CD4-positive, alpha-beta T cell treated with Interleukin-4 for 1 hour (primary cell): ENCODE data around the gene ANKRD34B.

Experiments used
- DNase-seq, 2 donors: peaks; one replicate each; pipeline ENCODE4 v3.0.0-alpha.2; 2020 to 2022

The ANKRD34B gene

DNA sequence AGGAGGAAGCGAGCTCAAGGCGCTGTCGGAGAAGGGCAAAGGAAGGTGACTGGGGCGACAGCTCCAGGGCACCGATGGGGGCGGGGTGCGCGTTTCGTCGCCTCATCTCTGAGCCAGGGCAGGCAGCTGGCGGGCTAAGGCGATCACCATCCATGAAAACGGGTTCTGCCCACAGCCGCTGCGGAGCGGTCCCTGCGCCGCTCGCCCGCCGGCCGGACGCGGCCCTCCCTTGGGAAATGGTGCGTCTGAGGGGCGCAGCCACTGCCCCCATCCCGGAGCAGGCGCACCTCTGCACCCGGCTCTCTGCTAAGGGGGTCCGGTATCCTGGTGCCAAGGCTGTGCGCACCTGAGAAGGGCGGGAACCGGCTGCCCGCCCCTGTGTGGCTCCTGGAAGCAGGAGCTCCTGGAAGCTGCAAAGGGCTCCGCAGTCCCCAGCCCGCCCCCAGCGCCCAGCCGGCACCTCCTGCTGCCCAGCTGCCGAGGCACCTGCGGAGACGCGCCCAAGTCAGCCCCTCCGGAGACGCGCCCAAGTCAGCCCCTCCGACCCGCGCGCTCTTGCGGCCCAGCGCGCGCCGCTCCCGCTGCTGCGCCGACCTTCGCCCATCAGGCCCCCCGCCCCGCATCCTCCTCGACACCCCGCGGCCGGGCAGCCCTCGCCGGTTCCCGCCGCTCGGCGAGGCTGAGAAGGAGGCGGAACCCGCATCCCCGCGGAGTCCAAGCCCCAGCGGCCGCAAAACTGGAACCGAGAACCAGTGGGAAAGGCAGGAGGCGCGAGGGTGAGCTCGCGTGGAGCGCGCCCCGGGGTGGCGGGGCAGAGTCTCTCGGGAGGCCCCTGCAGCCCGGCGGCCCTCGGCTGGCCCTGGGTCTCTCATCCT lies 757 bp downstream of the ANKRD34B start:
- no peak for DNase-seq

DNA sequence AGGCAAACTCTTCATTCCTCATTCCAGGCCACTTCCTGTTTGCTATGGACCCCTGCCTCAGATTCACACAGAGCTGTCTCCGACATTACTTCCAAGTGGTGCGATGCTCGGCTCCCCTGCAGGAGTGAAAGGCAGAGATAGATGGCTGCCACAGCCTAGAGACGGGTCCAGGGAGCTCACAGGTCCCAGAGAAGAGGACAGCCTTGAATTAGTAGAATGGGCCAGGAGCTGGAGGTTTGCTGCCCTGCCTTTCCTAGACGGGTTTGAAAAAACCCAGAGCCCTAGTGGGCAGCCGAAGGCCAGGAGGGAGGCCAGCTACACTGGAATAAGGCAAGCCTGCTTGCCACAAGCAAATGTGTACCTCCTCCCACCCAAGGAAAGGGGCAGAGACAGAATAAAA lies 1.8 kb downstream of the ANKRD34B start:
- no peak for DNase-seq

DNA sequence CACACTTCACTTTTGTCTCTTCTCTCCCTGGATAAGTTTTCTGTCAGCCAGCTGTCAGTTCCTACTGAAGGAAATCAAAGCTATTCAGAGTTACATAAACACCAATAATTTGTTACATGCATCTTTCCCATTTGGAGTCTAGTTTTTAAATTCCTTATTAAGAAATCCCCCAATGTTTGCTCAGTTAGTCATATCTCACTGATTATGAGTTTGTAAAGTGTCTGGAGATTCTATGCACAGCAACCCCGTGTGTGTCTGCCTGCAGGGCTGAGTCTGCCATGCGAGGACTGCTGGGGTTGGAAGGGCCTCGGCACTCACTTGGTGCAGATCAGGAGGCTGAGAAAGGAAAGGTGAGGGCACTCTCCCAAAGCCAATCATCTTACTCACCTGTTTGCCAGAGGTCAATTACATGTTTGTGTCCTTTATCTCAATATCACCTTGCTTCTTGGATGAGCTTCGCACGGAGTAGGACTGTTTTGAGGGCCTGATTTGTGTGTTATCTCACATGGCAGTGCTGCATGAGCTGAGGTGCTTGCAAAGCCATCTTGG lies 3.3 kb downstream of the ANKRD34B start:
- DNase-seq, result no peak

DNA sequence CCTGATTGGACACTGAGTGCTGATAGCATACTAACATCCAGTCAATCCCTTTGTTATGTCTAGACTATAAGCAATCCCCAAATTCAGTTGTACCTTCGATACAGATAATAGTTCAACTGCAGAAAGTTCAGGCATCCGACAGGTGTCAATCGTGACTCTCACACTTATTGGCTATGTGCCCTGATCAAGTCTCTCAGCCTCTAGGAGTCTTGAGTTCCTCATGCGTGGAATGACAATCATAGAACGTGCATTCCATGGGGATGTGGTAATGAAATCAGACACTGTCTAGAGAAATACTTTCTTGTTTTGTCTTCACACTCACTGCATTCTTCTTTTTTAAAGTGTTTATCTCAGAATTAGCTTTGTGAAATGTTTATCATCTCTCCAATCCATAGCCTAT lies 4.8 kb downstream of the ANKRD34B start:
- no peak for DNase-seq

DNA sequence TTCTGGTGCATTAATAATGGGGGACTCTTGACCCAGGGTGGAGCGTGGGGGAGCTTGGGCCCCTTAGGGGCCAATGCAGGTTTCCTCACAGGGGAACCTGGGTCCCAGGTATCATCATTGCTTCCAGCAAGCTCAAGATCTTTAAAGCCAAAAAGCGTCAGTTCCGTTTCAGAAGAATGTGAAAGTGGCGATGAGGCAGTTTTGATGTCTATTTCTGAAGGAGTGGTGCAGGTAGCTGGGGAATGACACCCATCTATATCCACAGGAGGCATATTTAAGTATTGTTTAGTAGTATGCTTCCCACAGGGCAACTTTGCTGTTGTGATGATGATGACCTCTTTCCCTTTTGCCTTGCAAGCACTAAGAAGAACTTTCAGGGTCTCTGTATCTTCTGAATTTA lies 10.8 kb downstream of the ANKRD34B start:
- DNase-seq, result no peak

DNA sequence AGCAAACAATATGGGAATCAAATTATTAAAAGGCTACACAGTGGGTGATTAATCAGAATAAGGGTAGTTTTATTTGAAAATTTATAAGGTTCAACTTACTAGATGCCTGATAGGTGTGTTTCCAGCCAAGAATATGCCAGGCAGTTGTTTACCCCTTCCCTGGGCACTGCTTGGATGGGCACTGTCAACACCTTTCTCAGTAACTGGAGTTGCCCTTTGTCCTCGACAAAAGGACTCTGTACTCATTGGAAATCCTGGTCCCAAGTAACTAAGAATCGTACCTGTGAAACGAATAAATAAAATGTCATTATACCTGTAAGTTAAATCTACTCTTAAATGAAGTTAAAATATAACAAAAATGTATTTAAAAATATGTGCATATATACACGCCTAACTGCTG lies 15.0 kb downstream of the ANKRD34B start:
- DNase-seq, result no peak

DNA sequence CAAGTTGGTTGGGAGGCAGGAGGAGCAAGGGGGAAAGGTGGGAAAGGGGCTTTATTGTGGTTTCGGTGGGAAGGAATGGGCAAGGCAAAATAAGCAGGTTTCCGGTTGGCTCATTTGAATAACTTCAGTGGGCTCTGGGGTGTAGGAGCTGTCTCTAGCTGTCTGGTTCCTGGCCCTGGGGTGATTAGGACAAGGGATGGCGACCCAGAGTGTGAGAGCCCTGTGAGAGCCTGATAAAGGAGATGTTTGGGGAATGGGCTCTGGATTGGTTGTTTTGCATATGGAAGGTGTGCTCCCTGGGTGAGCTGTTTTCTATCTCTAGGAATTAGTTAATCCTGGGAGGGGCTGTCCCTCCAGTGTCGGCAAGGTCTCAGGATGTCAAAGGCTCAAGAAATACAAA lies 15.4 kb downstream of the ANKRD34B start:
- DNase-seq, result no peak

DNA sequence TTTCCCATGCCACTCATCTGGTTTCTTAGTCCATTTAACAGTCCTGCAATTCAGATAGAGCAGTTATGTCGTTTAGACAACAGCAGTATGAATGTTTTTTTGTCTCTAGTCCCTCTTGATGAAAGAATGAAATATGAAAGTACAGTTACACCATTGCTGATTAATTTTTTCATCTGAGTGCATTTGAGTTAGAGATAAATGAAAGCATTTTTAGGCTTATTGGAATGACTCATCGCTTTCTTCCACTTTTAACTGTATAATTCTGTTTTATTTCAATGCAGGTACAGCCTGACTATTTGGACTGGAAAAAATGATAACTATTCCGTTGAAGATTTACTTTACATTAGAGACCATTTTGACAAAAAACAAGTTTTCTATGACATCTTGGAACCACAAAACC lies 28.7 kb downstream of the ANKRD34B start:
- no peak for DNase-seq

DNA sequence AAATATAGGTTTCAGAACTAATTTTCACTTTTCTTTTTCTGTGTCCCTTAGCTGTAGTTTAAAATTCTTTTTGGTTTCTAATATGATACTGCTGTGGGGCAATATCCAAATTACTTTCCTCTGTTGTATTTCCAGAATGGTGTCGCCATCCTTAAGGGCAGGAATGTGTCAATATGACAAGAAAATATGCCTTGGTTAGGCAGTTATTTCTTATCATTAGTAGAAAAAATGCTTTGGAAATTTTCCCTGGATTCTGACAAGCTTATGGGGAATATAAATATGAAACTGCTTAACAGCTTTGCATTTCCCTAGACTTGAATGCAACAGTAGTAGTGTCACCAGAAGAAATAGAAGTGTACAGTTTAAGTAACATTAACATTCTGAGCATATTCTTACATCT lies 29.4 kb downstream of the ANKRD34B start:
- no peak for DNase-seq

DNA sequence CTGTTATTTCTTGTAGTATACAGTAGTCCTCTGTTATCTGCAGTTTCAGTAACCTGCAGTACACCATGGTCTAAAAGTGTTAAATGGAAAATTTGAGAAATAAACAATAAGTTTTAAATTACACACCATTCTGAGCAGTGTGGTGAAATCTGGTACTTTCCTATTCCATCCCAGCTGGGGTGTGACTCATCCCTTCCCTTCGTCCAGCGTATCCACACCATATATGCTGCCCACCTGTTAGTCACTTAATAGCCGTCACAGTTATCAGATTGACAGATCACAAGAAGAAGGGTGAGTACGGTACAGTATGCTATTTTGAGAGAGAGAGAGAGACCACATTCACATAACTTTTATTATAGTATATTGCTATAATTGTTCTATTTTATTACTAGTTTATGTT lies 53.3 kb downstream of the ANKRD34B start:
- DNase-seq, result no peak

DNA sequence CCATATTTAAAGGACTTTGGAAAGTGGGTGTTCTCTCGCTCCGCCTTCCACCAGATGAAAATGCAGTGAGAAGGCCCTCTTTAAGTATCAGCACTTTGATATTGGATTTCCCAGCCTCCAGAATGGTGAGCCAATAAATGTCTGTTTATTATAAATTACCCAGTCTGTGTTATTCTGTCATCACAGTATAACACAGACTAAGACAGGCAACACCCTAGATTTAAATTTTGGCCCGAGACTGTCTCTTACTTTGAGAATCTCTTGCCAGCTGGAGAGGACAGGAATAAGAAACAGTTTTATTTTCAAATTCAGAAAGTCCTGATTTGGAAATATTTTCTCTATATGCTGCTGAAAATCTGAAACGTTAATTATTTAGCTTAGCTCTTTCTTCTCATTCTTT lies 60.7 kb downstream of the ANKRD34B start:
- DNase-seq, result no peak

DNA sequence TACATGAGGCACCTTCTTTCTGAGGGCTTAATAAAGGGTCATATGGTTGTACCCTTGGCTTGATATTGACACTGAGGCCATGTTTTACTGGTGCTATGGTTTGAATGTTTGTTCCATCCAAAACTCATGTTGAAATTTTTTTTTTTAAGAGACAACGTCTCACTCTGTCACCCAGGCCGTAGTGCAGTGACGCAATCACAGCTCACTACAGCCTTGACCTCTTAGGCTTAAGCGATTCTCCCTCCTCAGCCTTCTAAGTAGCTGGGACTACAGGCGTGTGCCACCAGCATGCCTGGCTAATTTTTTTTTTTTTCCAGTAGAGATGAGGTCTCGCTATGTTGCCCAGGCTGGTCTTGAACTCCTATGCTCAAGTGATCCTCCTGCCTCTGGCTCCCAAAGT lies 61.2 kb downstream of the ANKRD34B start:
- DNase-seq, result no peak

DNA sequence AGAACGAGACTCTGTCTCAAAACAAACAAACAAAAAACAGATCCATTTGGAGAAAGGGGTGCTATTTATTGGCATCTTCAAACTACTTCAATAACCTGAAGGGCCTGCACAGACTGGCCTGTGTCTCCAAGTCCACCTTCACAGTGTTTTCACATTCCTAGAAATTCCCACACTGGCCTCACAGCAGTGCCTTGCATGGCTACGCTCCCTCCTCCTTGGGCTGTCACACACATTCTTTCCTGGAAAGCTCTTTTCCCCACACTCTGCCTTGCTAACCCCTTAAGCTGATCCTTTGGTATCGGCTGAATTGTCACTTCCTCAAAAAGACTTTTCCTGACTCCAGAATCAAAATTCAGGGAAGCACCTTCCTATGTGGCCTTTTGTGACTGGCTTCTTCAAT lies 62.4 kb downstream of the ANKRD34B start:
- DNase-seq, result no peak
